NCI-H2107 (cell line): ENCODE data around the gene LRRC36.

Experiments
- DNase-seq: peaks from one replicate; lab custom pipeline; 2025; lab: John Stamatoyannopoulos, UW

The LRRC36 gene

GRCh38 chr16:67294171-67294757 lies 32.4 kb upstream of the LRRC36 start:
- no peak for DNase-seq

DNA sequence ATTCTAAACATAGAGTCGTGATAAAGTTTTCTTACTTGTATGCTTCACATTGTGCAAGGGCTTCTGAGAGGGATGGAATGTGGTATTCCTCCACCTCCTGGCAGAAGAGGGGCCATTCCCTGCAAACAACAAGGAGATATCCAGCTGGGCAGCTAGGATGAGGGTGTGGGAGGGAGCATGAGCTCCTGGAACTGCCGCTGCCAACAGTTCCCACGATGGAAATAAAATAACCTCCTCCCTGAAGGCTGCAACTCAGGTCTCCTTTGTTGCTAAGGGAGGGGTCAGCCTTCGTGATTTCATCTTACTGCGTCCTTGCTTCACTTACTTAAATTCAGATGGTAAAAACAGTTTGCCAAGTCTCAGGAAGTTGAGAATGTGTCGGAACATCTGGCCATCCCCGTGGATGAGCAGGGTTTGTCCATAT lies 31.7 kb upstream of the LRRC36 start:
- no peak for DNase-seq

GRCh38 chr16:67296420-67296819 lies 30.2 kb upstream of the LRRC36 start:
- DNase-seq: no peak

- DNase-seq: no peak
Observed at GRCh38 chr16:67298277-67298676, 28.3 kb upstream of the LRRC36 start.

GRCh38 chr16:67299269-67299668 lies 27.3 kb upstream of the LRRC36 start:
- no peak for DNase-seq

DNA sequence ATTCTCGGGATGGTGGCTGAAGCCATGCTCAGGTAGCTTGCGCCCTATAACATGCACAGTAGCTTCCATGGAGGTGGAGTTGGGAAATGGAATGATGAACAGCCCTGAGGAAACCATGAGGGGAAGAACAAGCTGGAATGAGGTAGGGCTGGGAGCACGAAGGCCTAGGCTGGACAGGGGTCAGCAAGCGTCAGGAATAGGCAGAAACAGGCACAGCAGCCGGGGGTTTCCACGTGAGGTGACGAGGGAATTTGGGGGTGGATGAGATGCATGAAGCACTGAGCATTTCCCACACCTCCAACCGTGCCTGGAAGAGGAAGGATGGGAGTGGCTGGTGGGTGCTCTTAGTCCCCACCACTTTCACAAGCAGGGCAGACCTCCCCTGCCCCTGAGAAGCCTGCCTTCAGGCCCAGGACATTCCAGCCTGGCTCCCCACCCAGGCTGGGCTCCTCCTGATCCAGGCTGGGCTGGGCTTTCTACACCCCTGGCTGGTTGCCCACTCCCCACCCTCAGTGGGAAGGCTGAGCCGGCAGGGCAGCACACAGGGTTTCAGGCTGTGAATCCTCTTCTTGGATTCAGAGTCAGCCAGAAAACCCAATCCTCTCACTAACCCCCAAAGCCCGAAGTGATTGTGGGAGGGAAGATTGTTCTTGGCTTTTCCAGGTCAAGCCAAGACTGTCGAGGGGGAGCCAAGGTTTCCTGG lies 25.4 kb upstream of the LRRC36 start:
- DNase-seq: no peak

GRCh38 chr16:67302076-67302475 lies 24.5 kb upstream of the LRRC36 start:
- DNase-seq: no peak

- DNase-seq: no peak
Observed at GRCh38 chr16:67302970-67303369, 23.6 kb upstream of the LRRC36 start.

DNA sequence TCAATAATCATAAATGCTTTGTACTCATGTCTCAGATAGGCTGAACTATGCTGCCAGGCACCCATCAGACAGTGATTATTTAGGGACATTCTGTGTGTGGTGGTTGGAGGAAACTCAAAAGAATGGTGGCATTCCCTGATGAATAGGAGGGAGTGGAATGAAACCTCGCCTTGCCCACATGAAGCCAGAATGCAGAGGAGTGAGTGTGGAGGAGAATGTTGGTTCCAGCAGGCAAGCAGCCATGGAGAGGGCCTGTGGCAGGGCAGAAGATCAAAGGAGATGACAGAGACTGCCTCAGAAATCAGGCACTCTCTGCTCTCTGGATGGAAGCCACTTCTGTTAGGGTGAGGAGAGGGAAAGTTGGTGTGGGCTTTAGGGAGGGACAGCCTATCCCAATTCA lies 22.6 kb upstream of the LRRC36 start:
- DNase-seq: no peak

- no peak for DNase-seq
Observed at GRCh38 chr16:67305216-67306071, 21.2 kb upstream of the LRRC36 start.

- no peak for DNase-seq
Observed at GRCh38 chr16:67310561-67310960, 16.1 kb upstream of the LRRC36 start.

DNA sequence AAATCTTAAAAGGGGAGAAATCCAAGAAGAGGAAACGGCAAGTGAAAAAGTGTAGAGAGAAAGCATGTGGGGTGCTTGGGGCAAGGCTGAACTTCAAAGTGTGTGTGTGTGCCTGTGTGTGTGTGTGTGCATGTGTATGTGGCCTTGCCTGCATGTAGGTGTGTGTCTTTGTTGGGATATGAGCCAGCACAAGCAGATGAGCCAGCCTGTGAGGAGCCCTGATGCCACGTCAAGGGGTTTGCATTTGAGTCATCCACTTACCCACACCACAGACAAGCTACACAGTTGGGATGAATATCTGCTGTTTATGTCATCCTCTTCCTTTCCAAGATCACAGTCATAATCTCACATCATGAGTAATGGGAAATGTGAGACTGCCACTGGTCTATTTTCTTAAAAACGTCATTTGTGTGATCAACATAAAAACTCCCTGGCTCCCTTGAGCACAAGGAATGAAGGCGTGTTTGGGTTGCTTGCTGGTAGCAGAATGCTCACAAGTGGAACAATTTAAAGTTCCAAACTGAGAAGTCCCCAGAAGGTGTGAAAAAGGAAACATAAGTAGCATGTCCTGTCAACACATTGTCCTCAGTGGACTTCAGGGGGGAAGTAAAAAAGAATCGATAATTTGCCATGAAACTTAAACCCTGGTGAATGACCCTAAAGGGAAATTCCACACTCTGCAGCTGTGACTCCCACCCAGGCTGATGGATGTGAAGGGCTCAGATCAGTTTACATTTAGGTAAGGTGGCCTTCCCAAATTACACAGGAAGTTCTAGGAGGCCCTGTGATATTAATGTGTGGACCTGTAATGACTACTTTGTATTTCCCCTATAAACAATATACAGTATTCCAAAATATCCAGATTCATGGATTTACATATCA lies 14.8 kb upstream of the LRRC36 start:
- DNase-seq: no peak

- no peak for DNase-seq
Observed at GRCh38 chr16:67312719-67313118, 13.9 kb upstream of the LRRC36 start.

DNA sequence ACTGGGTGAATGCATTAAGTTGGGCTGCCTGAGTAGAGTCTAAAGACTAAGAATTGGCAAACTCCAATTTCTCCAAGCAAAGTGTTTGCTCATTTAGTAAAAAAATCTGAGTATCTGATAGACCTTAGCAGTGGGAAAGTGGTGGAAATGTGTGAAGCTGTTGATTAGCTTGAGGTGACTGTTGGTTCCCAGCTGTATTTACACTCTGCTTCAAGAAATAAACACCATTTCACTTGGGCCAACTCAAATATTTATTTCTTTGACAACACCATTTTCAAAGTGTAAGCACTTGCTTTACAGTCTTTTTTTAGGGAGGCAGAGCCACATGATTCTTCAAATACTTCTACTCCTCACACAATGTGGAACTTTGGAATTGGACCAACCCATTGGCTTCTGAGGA lies 8.8 kb upstream of the LRRC36 start:
- DNase-seq: no peak

- DNase-seq: no peak
Observed at GRCh38 chr16:67326115-67326471, 522 bp upstream of the LRRC36 start.

DNA sequence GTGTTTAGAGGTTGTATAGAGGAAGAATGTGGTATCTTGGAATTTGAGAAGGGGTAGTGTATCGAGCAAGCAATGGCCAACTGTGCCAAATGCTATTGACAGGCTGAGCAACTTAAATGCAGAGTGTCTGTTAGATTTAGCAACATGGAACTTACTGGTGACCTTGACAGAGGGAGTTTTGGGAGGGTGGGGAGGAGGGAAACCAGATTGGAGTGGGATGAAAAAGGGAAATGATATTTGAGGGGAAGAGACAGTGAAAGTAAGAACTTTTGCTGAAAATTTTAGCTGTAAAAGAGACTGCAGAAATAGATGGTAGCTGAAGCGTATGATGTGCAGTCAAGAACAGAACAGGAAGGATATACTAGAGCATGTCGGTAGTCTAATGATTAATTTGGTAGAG lies 1.1 kb downstream of the LRRC36 start:
- no peak for DNase-seq

GRCh38 chr16:67329901-67330300 lies 3.3 kb downstream of the LRRC36 start:
- DNase-seq: no peak

GRCh38 chr16:67333315-67333714 lies 6.7 kb downstream of the LRRC36 start:
- DNase-seq: no peak

DNA sequence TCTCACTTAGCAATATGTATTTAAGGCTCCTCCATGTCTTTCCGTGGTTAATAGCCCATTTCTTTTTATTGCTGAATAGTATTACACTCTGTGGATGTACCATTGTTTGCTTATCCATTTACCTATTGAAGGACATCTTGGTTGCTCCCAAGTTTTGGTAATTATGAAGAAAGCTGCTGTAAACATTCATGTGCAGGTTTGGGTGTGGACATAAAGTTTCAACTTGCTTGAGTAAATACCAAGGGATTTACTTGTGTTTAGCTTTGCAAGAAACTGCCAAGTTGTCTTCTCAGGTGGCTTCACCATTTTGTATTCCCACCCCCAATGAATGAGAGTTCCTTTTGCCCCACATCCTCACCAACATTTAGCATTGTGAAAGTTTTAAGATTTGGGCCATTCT lies 9.5 kb downstream of the LRRC36 start:
- no peak for DNase-seq

DNA sequence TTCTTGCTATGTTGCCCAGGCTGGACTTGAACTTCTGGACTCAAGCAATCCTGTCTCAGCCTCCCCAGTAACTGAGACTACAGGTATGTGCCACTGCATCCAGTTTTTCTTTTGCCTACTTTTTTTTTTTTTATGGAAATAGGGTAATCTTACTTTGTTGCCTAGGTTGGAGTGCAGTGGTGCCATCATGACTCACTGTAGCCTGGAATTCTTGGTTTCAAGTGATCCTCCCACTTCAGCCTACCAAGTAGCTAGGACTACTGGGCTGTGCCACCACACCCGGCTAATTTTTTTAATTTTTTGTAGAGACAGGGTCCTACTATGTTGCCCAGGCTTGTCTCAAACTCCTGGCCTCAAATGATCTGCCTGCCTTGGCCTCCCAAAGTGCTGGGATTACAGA lies 10.0 kb downstream of the LRRC36 start:
- DNase-seq: no peak

DNA sequence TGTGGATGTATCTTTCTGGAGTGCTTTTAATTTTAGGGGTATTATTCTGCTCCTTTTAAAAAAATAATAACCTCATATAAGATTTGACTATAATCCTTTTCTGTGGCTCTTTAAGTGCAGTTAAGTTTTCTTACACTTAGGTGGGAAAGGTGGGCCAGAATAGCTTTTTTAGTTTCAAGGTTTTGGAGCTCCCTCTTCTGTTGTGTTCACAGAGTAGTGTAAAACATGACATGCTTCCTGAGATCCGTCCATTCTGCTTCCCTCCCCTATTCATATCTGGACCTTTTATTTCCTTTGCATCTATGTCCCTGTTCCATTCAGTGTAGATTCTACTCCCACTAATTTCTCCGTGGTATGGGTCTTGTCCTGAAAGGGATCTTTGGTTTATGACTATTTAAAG lies 12.8 kb downstream of the LRRC36 start:
- no peak for DNase-seq

- no peak for DNase-seq
Observed at GRCh38 chr16:67341250-67341649, 14.6 kb downstream of the LRRC36 start.
